Ishikawa (cell line): ENCODE measurements around the gene LAMB1.

ENCODE experiments used
- CEBPB ChIP-seq: IDR thresholded peaks from 2 replicates; pipeline ENCODE4 v1.6.1; 2012
- CREB1 ChIP-seq: IDR thresholded peaks from 2 replicates; pipeline ENCODE4 v1.6.1; 2012; ENCODE audit warnings: low read depth
- EGR1 ChIP-seq: IDR thresholded peaks from 2 replicates; pipeline ENCODE4 v1.6.1; 2012
- EP300 ChIP-seq: IDR thresholded peaks from 2 replicates; pipeline ENCODE4 v1.6.1; 2012; ENCODE audit warnings: borderline replicate concordance
- FOXM1 ChIP-seq: IDR thresholded peaks from 2 replicates; pipeline ENCODE4 v1.6.1; 2012; ENCODE audit warnings: low read depth, borderline replicate concordance
- NFIC ChIP-seq: IDR thresholded peaks from 2 replicates; pipeline ENCODE4 v1.6.1; 2012
- RAD21 ChIP-seq: IDR thresholded peaks from 2 replicates; pipeline ENCODE4 v1.6.1; 2012; ENCODE audit warnings: low read depth
- TAF1 ChIP-seq: IDR thresholded peaks from 2 replicates; pipeline ENCODE4 v1.6.1; 2012; ENCODE audit warnings: low read depth, mild to moderate bottlenecking
- TCF12 ChIP-seq: IDR thresholded peaks from 2 replicates; pipeline ENCODE4 v1.6.1; 2012; ENCODE audit warnings: low read depth
- TEAD4 ChIP-seq: IDR thresholded peaks from 2 replicates; pipeline ENCODE4 v1.6.1; 2012
- YY1 ChIP-seq: IDR thresholded peaks from 2 replicates; pipeline ENCODE4 v1.6.1; 2012; ENCODE audit warnings: low read depth
- ZBTB7A ChIP-seq: IDR thresholded peaks from 2 replicates; pipeline ENCODE4 v1.6.1; 2012; ENCODE audit warnings: low read depth
- TF ChIP-seq, protein P1 (sequence below): IDR thresholded peaks from 2 replicates; pipeline ENCODE4 v1.6.1; 2012
- TF ChIP-seq, protein P2 (sequence below): IDR thresholded peaks from 2 replicates; pipeline ENCODE4 v1.6.1; 2012
- TF ChIP-seq, protein P3 (sequence below): IDR thresholded peaks from 2 replicates; pipeline ENCODE4 v1.6.1; 2012; ENCODE audit warnings: low read depth, mild to moderate bottlenecking

The LAMB1 gene

DNA sequence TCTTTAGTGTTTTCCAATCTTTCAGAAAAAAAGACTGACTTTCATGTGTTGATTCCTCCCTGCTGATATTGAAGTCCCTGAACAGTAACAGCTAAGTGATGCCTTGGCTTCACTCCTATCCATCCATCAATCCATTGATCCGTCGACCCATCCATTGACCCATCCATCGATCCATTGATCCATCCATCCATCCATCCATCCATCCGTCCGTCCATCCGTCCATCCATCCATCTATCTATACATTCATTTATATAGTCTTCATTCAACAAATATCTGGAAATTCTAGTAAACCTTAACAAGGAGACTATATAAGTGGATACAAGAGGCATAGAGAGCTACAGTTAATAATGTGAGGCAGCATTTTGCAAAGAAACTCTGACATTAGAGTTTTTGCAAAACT lies 21.6 kb upstream of the LAMB1 start:
- TF ChIP-seq YY1 = no peak
- TF ChIP-seq CEBPB = no peak
- TF ChIP-seq, protein P1, sequence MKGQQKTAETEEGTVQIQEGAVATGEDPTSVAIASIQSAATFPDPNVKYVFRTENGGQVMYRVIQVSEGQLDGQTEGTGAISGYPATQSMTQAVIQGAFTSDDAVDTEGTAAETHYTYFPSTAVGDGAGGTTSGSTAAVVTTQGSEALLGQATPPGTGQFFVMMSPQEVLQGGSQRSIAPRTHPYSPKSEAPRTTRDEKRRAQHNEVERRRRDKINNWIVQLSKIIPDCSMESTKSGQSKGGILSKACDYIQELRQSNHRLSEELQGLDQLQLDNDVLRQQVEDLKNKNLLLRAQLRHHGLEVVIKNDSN = no peak
- no peak for TF ChIP-seq ZBTB7A
- no peak for TF ChIP-seq TEAD4
- TF ChIP-seq EP300 = no peak
- TF ChIP-seq FOXM1 = no peak
- TF ChIP-seq, protein P2, sequence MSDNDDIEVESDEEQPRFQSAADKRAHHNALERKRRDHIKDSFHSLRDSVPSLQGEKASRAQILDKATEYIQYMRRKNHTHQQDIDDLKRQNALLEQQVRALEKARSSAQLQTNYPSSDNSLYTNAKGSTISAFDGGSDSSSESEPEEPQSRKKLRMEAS = no peak
- TF ChIP-seq TAF1 = no peak
- no peak for TF ChIP-seq TCF12
- no peak for TF ChIP-seq CREB1
- TF ChIP-seq, protein P3, sequence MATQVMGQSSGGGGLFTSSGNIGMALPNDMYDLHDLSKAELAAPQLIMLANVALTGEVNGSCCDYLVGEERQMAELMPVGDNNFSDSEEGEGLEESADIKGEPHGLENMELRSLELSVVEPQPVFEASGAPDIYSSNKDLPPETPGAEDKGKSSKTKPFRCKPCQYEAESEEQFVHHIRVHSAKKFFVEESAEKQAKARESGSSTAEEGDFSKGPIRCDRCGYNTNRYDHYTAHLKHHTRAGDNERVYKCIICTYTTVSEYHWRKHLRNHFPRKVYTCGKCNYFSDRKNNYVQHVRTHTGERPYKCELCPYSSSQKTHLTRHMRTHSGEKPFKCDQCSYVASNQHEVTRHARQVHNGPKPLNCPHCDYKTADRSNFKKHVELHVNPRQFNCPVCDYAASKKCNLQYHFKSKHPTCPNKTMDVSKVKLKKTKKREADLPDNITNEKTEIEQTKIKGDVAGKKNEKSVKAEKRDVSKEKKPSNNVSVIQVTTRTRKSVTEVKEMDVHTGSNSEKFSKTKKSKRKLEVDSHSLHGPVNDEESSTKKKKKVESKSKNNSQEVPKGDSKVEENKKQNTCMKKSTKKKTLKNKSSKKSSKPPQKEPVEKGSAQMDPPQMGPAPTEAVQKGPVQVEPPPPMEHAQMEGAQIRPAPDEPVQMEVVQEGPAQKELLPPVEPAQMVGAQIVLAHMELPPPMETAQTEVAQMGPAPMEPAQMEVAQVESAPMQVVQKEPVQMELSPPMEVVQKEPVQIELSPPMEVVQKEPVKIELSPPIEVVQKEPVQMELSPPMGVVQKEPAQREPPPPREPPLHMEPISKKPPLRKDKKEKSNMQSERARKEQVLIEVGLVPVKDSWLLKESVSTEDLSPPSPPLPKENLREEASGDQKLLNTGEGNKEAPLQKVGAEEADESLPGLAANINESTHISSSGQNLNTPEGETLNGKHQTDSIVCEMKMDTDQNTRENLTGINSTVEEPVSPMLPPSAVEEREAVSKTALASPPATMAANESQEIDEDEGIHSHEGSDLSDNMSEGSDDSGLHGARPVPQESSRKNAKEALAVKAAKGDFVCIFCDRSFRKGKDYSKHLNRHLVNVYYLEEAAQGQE = no peak
- no peak for TF ChIP-seq EGR1
- TF ChIP-seq RAD21 = no peak

DNA sequence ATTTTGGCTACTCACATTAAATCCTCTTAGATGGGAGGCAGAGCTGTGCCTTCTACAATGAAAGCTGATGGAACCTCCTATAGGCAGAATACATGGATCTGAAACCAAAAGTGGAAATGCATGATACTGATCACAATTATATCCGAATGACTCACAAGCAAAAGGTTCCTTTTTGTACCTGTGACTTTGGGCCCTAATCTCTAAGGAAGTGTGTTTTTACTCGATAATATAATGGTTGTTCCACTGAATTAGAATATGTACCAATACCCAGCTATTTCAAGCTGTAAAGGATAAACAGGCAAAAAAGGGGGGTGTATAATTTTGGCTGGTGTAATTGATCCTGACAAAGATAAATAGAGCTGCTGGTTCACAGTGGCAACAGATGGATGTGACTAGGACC lies 17.6 kb upstream of the LAMB1 start:
- TF ChIP-seq, protein P3 = no peak
- TF ChIP-seq EGR1 (no peak), CEBPB (no peak), YY1 (no peak), CREB1 (no peak), TCF12 (no peak), TEAD4 (no peak), FOXM1 (no peak), EP300 (no peak), NFIC (no peak), TAF1 (no peak), ZBTB7A (no peak), RAD21 (no peak)
- TF ChIP-seq, protein P1 = no peak
- TF ChIP-seq, protein P2 = no peak

DNA sequence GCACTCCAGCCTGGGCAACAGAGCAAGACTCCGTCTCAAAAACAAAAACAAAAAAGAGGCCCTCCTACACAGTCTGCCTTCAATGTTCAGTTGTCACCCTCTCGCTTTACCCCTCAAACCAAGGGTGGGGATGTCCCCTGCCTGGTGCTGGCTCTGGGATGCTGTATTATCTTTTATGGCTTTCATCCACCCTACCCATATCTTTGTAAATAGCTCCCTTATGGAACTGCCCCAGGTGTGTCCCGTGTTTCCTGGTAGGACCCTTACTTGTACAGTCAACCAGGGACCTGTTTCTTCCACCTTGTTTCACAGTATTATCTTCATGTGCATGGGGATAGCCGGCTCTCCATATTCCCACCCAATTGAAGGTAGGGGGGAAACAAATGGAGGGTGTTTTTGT lies 15.7 kb upstream of the LAMB1 start:
- no peak for TF ChIP-seq TEAD4
- TF ChIP-seq, protein P3 = no peak
- no peak for TF ChIP-seq FOXM1
- TF ChIP-seq TCF12 = no peak
- TF ChIP-seq, protein P1 = no peak
- TF ChIP-seq YY1 = no peak
- no peak for TF ChIP-seq EGR1
- TF ChIP-seq TAF1 = no peak
- no peak for TF ChIP-seq EP300
- no peak for TF ChIP-seq RAD21
- no peak for TF ChIP-seq CEBPB
- TF ChIP-seq, protein P2 = no peak
- TF ChIP-seq CREB1 = no peak

DNA sequence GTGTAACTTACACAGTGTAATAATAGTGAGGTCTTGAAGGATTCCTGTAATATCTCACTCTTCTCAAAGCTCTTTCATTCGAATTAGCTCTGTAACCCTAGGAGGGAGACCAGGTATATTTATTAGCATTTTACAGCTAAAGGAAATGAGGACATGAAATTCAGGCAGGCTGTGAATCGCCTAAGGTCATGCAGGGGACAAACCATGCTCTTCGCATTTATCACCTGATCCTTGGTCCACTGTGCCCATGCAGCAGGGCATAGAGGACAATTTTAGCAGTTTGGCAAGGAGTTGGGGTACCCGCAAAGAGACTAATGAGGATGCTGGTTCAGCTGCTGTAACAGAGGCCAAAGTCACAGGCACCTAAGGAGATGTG lies 14.8 kb upstream of the LAMB1 start:
- TF ChIP-seq CREB1 (no peak), EP300 (no peak), EGR1 (no peak), ZBTB7A (no peak), TCF12 (no peak), FOXM1 (no peak), YY1 (no peak), TAF1 (no peak), RAD21 (no peak)
- TF ChIP-seq, protein P1 = no peak
- TF ChIP-seq, protein P3 = no peak
